ENCODE data around the gene WWOX. TPM values are rescaled to one million over a fixed set of nuclear protein-coding genes. Genes with fewer than 3 reads are reported as not detected.

WWOX gene
- total RNA-seq, 1 donor from 2014 or later: 7.3 TPM

DNA sequence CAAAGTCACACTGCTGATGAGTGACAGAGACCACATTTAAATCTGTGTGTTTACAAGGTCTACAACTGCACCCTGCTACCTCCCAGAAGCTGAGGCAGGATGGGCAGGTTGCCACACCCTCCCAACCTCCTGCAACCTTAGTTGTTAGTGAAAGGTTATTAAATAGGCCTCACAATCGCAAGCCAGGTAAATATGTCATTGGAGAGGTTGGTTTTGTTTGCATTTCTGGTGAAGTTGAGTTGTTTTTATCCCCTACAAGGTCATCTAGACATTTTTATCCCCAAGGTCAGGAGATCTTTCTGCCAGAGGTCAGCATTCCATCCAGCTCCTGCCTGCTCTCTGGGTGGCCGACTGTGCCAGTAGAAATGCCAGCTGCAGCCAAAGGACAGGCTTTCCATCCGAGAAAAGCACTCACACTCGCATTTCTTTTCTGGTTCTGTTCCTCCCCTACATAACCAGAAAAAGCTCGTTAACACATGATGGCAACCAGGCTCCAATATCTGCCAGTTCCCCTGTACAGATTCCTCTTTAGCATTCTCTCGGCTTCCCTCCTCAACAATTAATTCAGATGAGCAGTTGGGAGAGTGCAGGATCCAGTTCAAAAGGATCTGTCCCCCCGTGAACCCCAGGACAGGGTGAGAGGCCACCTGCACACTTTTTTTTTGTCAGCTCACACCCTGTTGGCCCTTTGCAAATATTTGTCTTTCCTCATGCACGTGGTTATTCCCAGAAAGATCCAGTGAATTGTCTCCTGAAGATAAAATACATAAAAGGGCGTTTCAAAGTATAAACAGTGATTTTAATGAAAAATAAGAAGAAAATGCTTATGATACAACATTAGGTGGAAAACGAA is 938.3 kb downstream of the WWOX start:
- H3K4me3 Mint-ChIP-seq (ENCODE audit: unreplicated experiment): no peak overlapping the region
- Histone ChIP-seq H2AFZ (ENCODE audit: low read depth, low read length) (no peak overlapping the region), H3K27me3 (ENCODE audit: insufficient read depth, low read length) (no peaks in the 10 kb centered on the region), H3K9ac (ENCODE audit: low read length) (no peak overlapping the region), H3K36me3 (ENCODE audit: insufficient read depth, low read length) (no peaks in the 10 kb centered on the region), H3K4me1 (ENCODE audit: insufficient read depth, low read length) (no peaks in the 10 kb centered on the region), H3K4me3 (ENCODE audit: insufficient read depth, low read depth, low read length) (no peak overlapping the region), H3K27ac (ENCODE audit: low read depth, low read length) (no peak overlapping the region), H3K79me2 (ENCODE audit: insufficient read depth, low read length) (no peaks in the 10 kb centered on the region), H3K4me2 (ENCODE audit: low read length) (no peak overlapping the region), H3K9me3 (ENCODE audit: insufficient read depth, low read depth, low read length) (no peaks in the 10 kb centered on the region), H4K20me1 (ENCODE audit: insufficient read depth, low read length) (no peaks in the 10 kb centered on the region)
- DNase-seq (ENCODE audit: low read depth) (no peak), FAIRE-seq (no peak)
- peaks cover 11% of the 10 kb centered on the region for H3K9me3 Mint-ChIP-seq (ENCODE audit: unreplicated experiment)
- peaks cover 14% of the 10 kb centered on the region for H3K27me3 Mint-ChIP-seq (ENCODE audit: low read depth, unreplicated experiment)
- no peak for TF ChIP-seq EZH2 (IDR thresholded peaks at IDR 0.05; ENCODE audit: insufficient read depth, low read length)
- TF ChIP-seq, protein P1, sequence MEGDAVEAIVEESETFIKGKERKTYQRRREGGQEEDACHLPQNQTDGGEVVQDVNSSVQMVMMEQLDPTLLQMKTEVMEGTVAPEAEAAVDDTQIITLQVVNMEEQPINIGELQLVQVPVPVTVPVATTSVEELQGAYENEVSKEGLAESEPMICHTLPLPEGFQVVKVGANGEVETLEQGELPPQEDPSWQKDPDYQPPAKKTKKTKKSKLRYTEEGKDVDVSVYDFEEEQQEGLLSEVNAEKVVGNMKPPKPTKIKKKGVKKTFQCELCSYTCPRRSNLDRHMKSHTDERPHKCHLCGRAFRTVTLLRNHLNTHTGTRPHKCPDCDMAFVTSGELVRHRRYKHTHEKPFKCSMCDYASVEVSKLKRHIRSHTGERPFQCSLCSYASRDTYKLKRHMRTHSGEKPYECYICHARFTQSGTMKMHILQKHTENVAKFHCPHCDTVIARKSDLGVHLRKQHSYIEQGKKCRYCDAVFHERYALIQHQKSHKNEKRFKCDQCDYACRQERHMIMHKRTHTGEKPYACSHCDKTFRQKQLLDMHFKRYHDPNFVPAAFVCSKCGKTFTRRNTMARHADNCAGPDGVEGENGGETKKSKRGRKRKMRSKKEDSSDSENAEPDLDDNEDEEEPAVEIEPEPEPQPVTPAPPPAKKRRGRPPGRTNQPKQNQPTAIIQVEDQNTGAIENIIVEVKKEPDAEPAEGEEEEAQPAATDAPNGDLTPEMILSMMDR (IDR thresholded peaks at IDR 0.05; ENCODE audit: insufficient read depth, low read depth, low read length): no peak
- no peak overlapping the region for H3K27ac Mint-ChIP-seq (ENCODE audit: unreplicated experiment)
- H3K4me1 Mint-ChIP-seq (ENCODE audit: low read depth, unreplicated experiment): no peaks in the 10 kb centered on the region
- H3K36me3 Mint-ChIP-seq (ENCODE audit: low read depth, unreplicated experiment): peaks cover 2% of the 10 kb centered on the region

DNA sequence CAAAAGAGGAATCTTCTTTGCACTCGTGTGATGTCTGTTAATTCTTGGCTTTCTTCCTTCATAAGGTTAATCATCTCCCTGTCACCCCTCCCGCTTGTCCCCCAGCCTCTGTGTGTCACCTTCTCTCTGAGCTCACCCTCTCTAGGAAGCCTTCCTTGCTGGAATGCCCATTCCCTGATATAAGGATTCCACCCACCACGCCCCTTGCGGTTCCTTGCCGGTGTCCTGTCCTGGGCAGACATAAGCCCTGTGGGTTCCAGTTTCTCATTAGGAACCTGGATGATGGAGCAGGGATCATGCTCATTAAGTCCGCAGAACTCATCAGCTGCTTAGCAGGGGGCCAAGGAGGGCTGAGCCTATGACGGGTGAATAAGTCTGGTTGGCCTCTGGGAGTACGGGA is 941.8 kb downstream of the WWOX start:
- H3K36me3 Mint-ChIP-seq (ENCODE audit: low read depth, unreplicated experiment): no peaks in the 10 kb centered on the region
- H3K9me3 Mint-ChIP-seq (ENCODE audit: unreplicated experiment): peaks cover 2% of the 10 kb centered on the region
- Histone ChIP-seq H3K79me2 (ENCODE audit: insufficient read depth, low read length) (no peaks in the 10 kb centered on the region), H3K36me3 (ENCODE audit: insufficient read depth, low read length) (no peaks in the 10 kb centered on the region), H3K27ac (ENCODE audit: low read depth, low read length) (no peak overlapping the region), H3K4me1 (ENCODE audit: insufficient read depth, low read length) (no peaks in the 10 kb centered on the region), H2AFZ (ENCODE audit: low read depth, low read length) (no peak overlapping the region), H3K4me2 (ENCODE audit: low read length) (no peak overlapping the region), H3K9me3 (ENCODE audit: insufficient read depth, low read depth, low read length) (no peaks in the 10 kb centered on the region), H3K4me3 (ENCODE audit: insufficient read depth, low read depth, low read length) (no peak overlapping the region), H3K9ac (ENCODE audit: low read length) (no peak overlapping the region), H3K27me3 (ENCODE audit: insufficient read depth, low read length) (no peaks in the 10 kb centered on the region), H4K20me1 (ENCODE audit: insufficient read depth, low read length) (no peaks in the 10 kb centered on the region)
- peaks cover 16% of the 10 kb centered on the region for H3K27me3 Mint-ChIP-seq (ENCODE audit: low read depth, unreplicated experiment)
- no peak for FAIRE-seq
- H3K27ac Mint-ChIP-seq (ENCODE audit: unreplicated experiment): no peak overlapping the region
- no peak for DNase-seq (ENCODE audit: low read depth)
- H3K4me3 Mint-ChIP-seq (ENCODE audit: unreplicated experiment): no peak overlapping the region
- TF ChIP-seq EZH2 (IDR thresholded peaks at IDR 0.05; ENCODE audit: insufficient read depth, low read length): no peak
- TF ChIP-seq, protein P1 (IDR thresholded peaks at IDR 0.05; ENCODE audit: insufficient read depth, low read depth, low read length): no peak
- no peaks in the 10 kb centered on the region for H3K4me1 Mint-ChIP-seq (ENCODE audit: low read depth, unreplicated experiment)

DNA sequence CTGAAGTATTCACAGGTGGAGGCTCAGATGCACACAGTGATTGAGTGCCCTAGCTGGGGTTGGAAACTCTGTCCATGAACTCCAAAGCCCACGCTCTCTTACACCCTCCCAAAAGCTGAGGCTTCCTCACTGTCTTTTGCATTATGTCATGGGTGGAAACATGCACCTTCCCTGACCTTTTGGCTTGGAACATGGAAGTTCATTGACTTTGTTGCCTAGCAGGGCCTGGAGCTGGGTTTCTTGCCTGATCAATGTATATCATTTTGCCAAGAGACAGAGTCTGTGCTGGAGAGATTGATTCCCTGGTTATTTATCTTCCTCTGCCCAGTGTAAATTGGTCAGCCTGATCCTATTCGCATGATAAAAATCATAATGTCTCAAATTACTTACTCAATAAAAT is 942.7 kb downstream of the WWOX start:
- Mint-ChIP-seq H3K27ac (ENCODE audit: unreplicated experiment) (no peak overlapping the region), H3K4me1 (ENCODE audit: low read depth, unreplicated experiment) (no peaks in the 10 kb centered on the region), H3K36me3 (ENCODE audit: low read depth, unreplicated experiment) (no peaks in the 10 kb centered on the region), H3K9me3 (ENCODE audit: unreplicated experiment) (peaks cover 2% of the 10 kb centered on the region), H3K27me3 (ENCODE audit: low read depth, unreplicated experiment) (peaks cover 16% of the 10 kb centered on the region), H3K4me3 (ENCODE audit: unreplicated experiment) (no peak overlapping the region)
- Histone ChIP-seq H3K4me2 (ENCODE audit: low read length) (no peak overlapping the region), H3K36me3 (ENCODE audit: insufficient read depth, low read length) (no peaks in the 10 kb centered on the region), H3K27me3 (ENCODE audit: insufficient read depth, low read length) (no peaks in the 10 kb centered on the region), H3K27ac (ENCODE audit: low read depth, low read length) (no peak overlapping the region), H3K4me3 (ENCODE audit: insufficient read depth, low read depth, low read length) (no peak overlapping the region), H3K79me2 (ENCODE audit: insufficient read depth, low read length) (no peaks in the 10 kb centered on the region), H3K4me1 (ENCODE audit: insufficient read depth, low read length) (no peaks in the 10 kb centered on the region), H3K9ac (ENCODE audit: low read length) (no peak overlapping the region), H2AFZ (ENCODE audit: low read depth, low read length) (no peak overlapping the region), H4K20me1 (ENCODE audit: insufficient read depth, low read length) (no peaks in the 10 kb centered on the region), H3K9me3 (ENCODE audit: insufficient read depth, low read depth, low read length) (no peaks in the 10 kb centered on the region)
- FAIRE-seq: no peak
- TF ChIP-seq EZH2 (IDR thresholded peaks at IDR 0.05; ENCODE audit: insufficient read depth, low read length): no peak
- TF ChIP-seq, protein P1 (IDR thresholded peaks at IDR 0.05; ENCODE audit: insufficient read depth, low read depth, low read length): no peak
- DNase-seq (ENCODE audit: low read depth): no peak
